GM19023 (cell line): ENCODE data around the gene PTPRR.

Experiments used
- ATAC-seq: cut with Tn5 transposase; IDR thresholded peaks from one replicate; pipeline ENCODE4 v1.9.1; 2021; ENCODE audit warnings: mild to moderate bottlenecking, moderate library complexity; ENCODE audit not compliant: unreplicated experiment

Gene PTPRR

GRCh38 chr12:70617450-70617849 is 303.1 kb downstream of the PTPRR start:
- ATAC-seq = no peak

GRCh38 chr12:70615174-70615866 is 305.2 kb downstream of the PTPRR start:
- ATAC-seq = no peak

- ATAC-seq = no peak
Measured at GRCh38 chr12:70609739-70610491, 310.6 kb downstream of the PTPRR start.

- ATAC-seq = no peak
Measured at GRCh38 chr12:70609203-70609602, 311.3 kb downstream of the PTPRR start.

GRCh38 chr12:70608184-70608583 is 312.4 kb downstream of the PTPRR start:
- no peak for ATAC-seq

- ATAC-seq = no peak
Measured at GRCh38 chr12:70607107-70607506, 313.4 kb downstream of the PTPRR start.

- ATAC-seq = no peak
Measured at GRCh38 chr12:70605976-70606375, 314.6 kb downstream of the PTPRR start.

- ATAC-seq = no peak
Measured at GRCh38 chr12:70604662-70605061, 315.9 kb downstream of the PTPRR start.

GRCh38 chr12:70603044-70603443 is 317.5 kb downstream of the PTPRR start:
- ATAC-seq = no peak

GRCh38 chr12:70598467-70599193 is 321.9 kb downstream of the PTPRR start:
- no peak for ATAC-seq

- ATAC-seq = no peak
Measured at GRCh38 chr12:70592664-70593063, 327.9 kb downstream of the PTPRR start.

GRCh38 chr12:70590549-70591226 is 329.9 kb downstream of the PTPRR start:
- ATAC-seq = no peak

GRCh38 chr12:70590051-70590450 is 330.5 kb downstream of the PTPRR start:
- ATAC-seq = peak; percentile 89
